ENCODE measurements around the gene TGFBR3. TPM values are rescaled to one million over a fixed set of nuclear protein-coding genes. Genes with fewer than 3 reads are reported as not detected.

TGFBR3 gene
- total and polyA plus RNA-seq, 8 donors = 4.2 to 689 (median 71.5) TPM

DNA sequence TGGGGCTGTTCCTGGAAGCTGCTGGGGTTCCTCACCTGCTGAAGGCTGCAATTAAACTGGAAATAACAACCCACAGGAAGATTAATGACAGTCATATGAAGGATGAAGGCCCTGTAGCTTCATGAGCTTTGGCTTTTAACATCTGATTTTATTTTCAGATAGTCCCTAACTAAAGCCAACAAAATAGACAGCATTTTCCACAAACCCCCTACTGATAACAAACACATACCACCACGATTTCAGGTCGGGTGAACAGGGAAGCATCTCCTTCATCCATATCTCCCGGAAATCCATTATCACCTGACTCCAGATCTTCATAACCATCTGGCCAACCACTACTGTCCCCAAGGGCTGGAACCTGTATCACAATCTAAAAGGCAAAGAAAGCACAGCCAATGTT lies 169.6 kb downstream of the TGFBR3 start:
- Histone ChIP-seq H3K4me3 (no peak overlapping the region), H3K27ac (peak overlapping the region in 2 of 5 donors; percentile 18 to 80), H3K4me1 (peaks cover 0 to 28% (median 12%) of the 10 kb centered on the region in 4 donors), H3K36me3 (peaks cover 0 to 64% (median 61%) of the 10 kb centered on the region in 4 donors), H3K27me3 (no peaks in the 10 kb centered on the region), H3K9me3 (no peaks in the 10 kb centered on the region)
- TF ChIP-seq EP300 (IDR thresholded peaks at IDR 0.05) = no peak
- TF ChIP-seq, protein P1, sequence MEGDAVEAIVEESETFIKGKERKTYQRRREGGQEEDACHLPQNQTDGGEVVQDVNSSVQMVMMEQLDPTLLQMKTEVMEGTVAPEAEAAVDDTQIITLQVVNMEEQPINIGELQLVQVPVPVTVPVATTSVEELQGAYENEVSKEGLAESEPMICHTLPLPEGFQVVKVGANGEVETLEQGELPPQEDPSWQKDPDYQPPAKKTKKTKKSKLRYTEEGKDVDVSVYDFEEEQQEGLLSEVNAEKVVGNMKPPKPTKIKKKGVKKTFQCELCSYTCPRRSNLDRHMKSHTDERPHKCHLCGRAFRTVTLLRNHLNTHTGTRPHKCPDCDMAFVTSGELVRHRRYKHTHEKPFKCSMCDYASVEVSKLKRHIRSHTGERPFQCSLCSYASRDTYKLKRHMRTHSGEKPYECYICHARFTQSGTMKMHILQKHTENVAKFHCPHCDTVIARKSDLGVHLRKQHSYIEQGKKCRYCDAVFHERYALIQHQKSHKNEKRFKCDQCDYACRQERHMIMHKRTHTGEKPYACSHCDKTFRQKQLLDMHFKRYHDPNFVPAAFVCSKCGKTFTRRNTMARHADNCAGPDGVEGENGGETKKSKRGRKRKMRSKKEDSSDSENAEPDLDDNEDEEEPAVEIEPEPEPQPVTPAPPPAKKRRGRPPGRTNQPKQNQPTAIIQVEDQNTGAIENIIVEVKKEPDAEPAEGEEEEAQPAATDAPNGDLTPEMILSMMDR (IDR thresholded peaks at IDR 0.05) = no peak
- TF ChIP-seq POLR2AphosphoS5 (IDR thresholded peaks at IDR 0.05) = no peak
- no peak for TF ChIP-seq POLR2A (IDR thresholded peaks at IDR 0.05)
- intact Hi-C loops (cut with DNase I; ENCODE audit: low total_unique reads) = no loop called here
- 69 to 82% (median 72%) methylated on average over 3 of the region's 3 CpGs for WGBS, 5 donors
- no peak for DNase-seq

DNA sequence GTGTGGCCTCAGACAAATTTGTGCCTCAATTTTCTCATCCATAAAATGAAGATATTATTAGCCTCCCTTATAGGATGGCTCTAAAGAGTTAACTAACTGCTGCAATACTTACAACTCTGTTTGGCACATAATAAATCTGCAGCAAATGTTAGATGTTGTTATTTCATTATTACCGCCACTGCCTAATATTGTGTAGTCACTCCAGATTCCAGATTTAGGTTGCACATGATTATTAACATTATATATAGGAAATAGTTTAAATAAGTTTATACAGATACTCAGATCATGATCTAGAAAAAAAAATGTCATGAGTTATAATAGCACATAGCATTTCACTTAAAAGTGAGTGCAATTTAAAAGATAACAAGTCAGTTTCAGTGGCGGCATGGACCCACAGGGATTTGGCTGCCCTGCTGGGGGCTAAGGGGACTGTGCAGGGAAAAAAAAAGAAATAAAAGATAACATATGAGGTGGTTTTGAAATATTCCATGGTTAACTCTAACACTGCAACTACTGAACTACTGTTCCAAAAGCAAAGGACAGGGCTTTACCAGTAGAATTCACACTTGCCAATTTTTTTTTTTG lies 170.4 kb downstream of the TGFBR3 start:
- 80 to 95% (median 94%) methylated on average over 2 of the region's 2 CpGs for WGBS, 5 donors
- peak overlapping the region in 2 of 5 donors; percentile 18 to 80 for H3K27ac ChIP-seq
- no peaks in the 10 kb centered on the region for H3K27me3 ChIP-seq
- peaks cover 0 to 65% (median 61%) of the 10 kb centered on the region in 4 donors for H3K36me3 ChIP-seq
- H3K4me3 ChIP-seq = no peak overlapping the region
- TF ChIP-seq EP300 (IDR thresholded peaks at IDR 0.05) (no peak), POLR2AphosphoS5 (IDR thresholded peaks at IDR 0.05) (no peak), POLR2A (IDR thresholded peaks at IDR 0.05) (no peak)
- TF ChIP-seq, protein P1 (IDR thresholded peaks at IDR 0.05) = no peak
- H3K4me1 ChIP-seq = peaks cover 0 to 32% (median 12%) of the 10 kb centered on the region in 4 donors
- H3K9me3 ChIP-seq = no peaks in the 10 kb centered on the region
- DNase-seq = no peak
- intact Hi-C loops (cut with DNase I; ENCODE audit: low total_unique reads) = no loop called here

DNA sequence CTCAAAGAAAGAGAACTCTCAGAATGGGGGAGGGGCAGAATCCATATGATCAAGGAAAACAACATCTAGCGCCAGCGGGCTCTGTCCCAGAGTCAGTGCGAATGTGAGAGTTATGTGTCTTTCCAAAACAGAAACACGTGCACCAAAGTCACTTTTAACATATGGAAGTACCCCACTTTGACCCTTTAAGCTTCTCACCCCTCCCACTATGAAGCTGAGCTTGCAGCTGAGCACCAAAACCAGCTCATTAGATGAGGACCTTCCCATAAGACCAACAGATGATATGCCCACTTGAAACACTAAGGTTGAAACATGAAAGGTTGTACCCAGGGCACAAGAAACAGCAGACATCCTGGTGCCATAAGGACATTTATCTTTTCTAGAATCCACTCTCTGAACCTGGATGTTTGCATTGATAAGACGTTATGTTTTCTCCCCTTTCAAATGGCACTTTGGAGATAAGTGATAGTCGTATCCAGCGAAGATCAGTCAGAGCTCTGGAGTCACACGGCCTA lies 171.0 kb downstream of the TGFBR3 start:
- Histone ChIP-seq H3K27me3 (no peaks in the 10 kb centered on the region), H3K4me1 (peaks cover 0 to 32% (median 12%) of the 10 kb centered on the region in 4 donors), H3K27ac (peak overlapping the region in 2 of 5 donors; percentile 79 to 80), H3K4me3 (no peak overlapping the region), H3K9me3 (no peaks in the 10 kb centered on the region), H3K36me3 (peaks cover 0 to 65% (median 58%) of the 10 kb centered on the region in 4 donors)
- DNase-seq = no peak
- no peak for TF ChIP-seq EP300 (IDR thresholded peaks at IDR 0.05)
- TF ChIP-seq, protein P1 (IDR thresholded peaks at IDR 0.05) = no peak
- 71 to 81% (median 76%) methylated on average over 8 of the region's 8 CpGs for WGBS, 5 donors
- intact Hi-C loops (cut with DNase I; ENCODE audit: low total_unique reads) = no loop called here

DNA sequence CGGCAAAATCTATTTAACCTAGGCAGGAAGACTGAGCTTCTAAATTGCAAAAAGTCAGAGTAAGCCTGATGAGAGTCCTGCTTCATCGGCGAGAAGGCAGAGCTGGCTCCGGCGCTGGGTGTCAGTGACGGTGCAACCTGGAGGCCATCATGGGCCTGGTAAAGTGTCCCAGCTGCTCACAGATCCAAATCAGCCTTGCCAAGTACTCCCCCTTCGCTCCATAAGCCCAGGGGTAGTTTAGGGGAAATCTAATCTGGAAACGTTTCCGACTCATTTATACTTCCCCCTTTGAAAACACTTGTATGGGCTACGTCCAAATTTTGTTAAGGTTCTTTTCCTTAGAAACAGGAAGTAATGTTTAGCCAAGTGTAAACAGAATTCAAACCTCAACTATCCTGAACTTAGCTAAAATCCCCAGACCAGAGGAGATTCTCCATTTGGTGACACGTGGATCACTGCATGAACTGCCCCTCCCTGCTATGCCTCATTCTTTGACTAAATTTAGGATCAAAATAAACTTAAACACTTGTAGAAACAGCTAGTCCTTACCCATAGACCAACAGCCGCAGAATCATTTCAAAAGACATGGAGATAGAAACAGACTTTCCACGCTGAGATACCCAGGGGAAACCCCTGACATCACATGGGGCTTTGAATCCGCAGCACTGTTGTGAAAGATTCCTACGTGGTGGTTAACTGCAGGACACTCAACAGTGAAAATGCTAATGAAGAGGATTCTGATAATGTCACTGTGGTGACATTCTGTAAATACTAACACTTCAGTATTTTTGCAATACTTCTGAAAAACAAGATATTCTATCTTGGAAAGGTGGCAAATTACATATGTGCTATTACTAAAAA lies 172.7 kb downstream of the TGFBR3 start:
- DNase-seq = peak in 1 of 2 donors; percentile 75
- intact Hi-C loops (cut with DNase I; ENCODE audit: low total_unique reads) = no loop called here
- peaks cover 0 to 61% (median 51%) of the 10 kb centered on the region in 4 donors for H3K36me3 ChIP-seq
- H3K4me1 ChIP-seq = peaks cover 0 to 32% (median 12%) of the 10 kb centered on the region in 4 donors
- TF ChIP-seq, protein P1 (IDR thresholded peaks at IDR 0.05) = no peak
- TF ChIP-seq POLR2AphosphoS5 (IDR thresholded peaks at IDR 0.05) = peak; percentile 7 to 46 (median 33)
- H3K9me3 ChIP-seq = no peaks in the 10 kb centered on the region
- 32 to 59% (median 54%) methylated on average over 15 of the region's 15 CpGs for WGBS, 5 donors
- H3K27me3 ChIP-seq = no peaks in the 10 kb centered on the region
- no peak overlapping the region for H3K4me3 ChIP-seq
- peak overlapping the region; percentile 37 to 80 (median 79) for H3K27ac ChIP-seq

Measured in stomach (tissue), 9 donors.